Left lung (tissue), 10 donors: ENCODE measurements around the gene ARHGEF28. TPM values are rescaled to one million over a fixed set of nuclear protein-coding genes. Genes with fewer than 3 reads are reported as not detected.

Experiments used
- ATAC-seq: fragments of 200-7000 bp; cut with Tn5 transposase; one replicate; pipeline ENCODE4 v1.9.1; 2020; ENCODE audit warnings: moderate library complexity
- DNase-seq, 4 donors: peaks; one replicate each; pipeline ENCODE4 v3.0.0-alpha.2; 2013 to 2020
- H3K27ac ChIP-seq, 2 donors: fragments of 200-600 bp; sonication (generic) in 1 of 2; one replicate each; pipeline versions ENCODE4 v1.5.0 to v1.8.0; 2020 to 2021
- H3K27me3 ChIP-seq, 2 donors: fragments of 200-600 bp; sonication (generic) in 1 of 2; one replicate each; pipeline versions ENCODE4 v1.5.0 to v1.8.0; 2020 to 2021
- H3K36me3 ChIP-seq, 2 donors: fragments of 200-600 bp; sonication (generic) in 1 of 2; one replicate each; pipeline versions ENCODE4 v1.5.0 to v1.8.0; 2020 to 2021
- H3K4me1 ChIP-seq, 2 donors: fragments of 200-600 bp; one replicate each; pipeline ENCODE4 v1.8.0; 2021
- H3K4me3 ChIP-seq, 2 donors: fragments of 200-600 bp; sonication (generic) in 1 of 2; one replicate each; pipeline versions ENCODE4 v1.5.0 to v1.8.0; 2020 to 2021; ENCODE audit warnings: mild to moderate bottlenecking in 1 of 2
- H3K9me3 ChIP-seq, 2 donors: fragments of 200-600 bp; sonication (generic) in 1 of 2; one replicate each; pipeline versions ENCODE4 v1.5.0 to v1.8.0; 2020 to 2021
- intact Hi-C, 2 donors: fragments of 100-400 bp; cut with DNase I; formaldehyde crosslinking; loops; one replicate each; pipeline versions ENCODE4 v1.11.2 to v1.14.2; 2022
- polyA plus RNA-seq, 6 donors: library from polyadenylated mRNA; unstranded; fragments of 120-200 nt; gene quantifications; one replicate each; pipeline ENCODE4 v1.2.1, GENCODE V29; 2013; ENCODE audit not compliant: insufficient read length in 6 of 6
- total RNA-seq, 2 donors: library from RNA; stranded (reverse); fragmentation: NEBNext Ultra II Directional; extraction: Animal tissue kit (Norgen Biotek cat#: 25700); gene quantifications; one replicate each; pipeline ENCODE4 v1.2.1, GENCODE V29; 2021
- TF ChIP-seq, protein P1 (sequence below), 2 donors: fragments of 200-600 bp; sonication (generic) in 1 of 2; IDR thresholded peaks; one replicate each; pipeline versions ENCODE4 v1.5.0 to v1.8.0; 2021; ENCODE audit warnings: antibody characterized with exemption in 2 of 2
- donor health status: DM: no; HTN: yes; CAD: no.
- donor health status: DM: no; HTN: no; CAD: no.

The ARHGEF28 gene
- total and polyA plus RNA-seq, 8 donors: 8.4 to 16.4 (median 10.3) TPM

DNA sequence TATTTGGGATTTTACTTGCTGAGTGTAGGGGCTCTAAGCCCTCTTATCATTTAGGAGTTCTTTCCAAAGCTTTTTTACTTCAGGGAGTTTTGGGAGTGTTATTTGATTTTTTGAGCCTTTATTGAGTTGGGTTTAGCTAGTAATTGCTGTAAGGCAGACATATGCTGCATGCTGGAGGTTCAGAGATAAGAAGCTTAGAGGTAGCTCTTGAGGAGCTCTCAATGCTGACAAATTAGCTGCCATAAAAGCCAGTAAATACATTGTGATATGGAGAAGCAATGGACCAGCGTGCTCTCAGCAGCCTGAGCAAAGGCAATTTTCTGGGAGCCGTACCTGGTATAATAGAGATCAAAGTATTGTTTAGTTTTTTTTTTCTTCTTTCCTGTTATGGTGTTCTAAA, 11.6 kb downstream of the ARHGEF28 start:
- H3K4me3 ChIP-seq: no peak overlapping the region
- H3K27ac ChIP-seq: no peak overlapping the region
- intact Hi-C loops: no loop called here
- ATAC-seq (no peak), DNase-seq (no peak)
- no peaks in the 10 kb centered on the region for H3K9me3 ChIP-seq
- no peaks in the 10 kb centered on the region for H3K4me1 ChIP-seq
- TF ChIP-seq, protein P1, sequence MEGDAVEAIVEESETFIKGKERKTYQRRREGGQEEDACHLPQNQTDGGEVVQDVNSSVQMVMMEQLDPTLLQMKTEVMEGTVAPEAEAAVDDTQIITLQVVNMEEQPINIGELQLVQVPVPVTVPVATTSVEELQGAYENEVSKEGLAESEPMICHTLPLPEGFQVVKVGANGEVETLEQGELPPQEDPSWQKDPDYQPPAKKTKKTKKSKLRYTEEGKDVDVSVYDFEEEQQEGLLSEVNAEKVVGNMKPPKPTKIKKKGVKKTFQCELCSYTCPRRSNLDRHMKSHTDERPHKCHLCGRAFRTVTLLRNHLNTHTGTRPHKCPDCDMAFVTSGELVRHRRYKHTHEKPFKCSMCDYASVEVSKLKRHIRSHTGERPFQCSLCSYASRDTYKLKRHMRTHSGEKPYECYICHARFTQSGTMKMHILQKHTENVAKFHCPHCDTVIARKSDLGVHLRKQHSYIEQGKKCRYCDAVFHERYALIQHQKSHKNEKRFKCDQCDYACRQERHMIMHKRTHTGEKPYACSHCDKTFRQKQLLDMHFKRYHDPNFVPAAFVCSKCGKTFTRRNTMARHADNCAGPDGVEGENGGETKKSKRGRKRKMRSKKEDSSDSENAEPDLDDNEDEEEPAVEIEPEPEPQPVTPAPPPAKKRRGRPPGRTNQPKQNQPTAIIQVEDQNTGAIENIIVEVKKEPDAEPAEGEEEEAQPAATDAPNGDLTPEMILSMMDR (IDR thresholded peaks at IDR 0.05): no peak
- H3K27me3 ChIP-seq: no peaks in the 10 kb centered on the region
- H3K36me3 ChIP-seq: no peaks in the 10 kb centered on the region

DNA sequence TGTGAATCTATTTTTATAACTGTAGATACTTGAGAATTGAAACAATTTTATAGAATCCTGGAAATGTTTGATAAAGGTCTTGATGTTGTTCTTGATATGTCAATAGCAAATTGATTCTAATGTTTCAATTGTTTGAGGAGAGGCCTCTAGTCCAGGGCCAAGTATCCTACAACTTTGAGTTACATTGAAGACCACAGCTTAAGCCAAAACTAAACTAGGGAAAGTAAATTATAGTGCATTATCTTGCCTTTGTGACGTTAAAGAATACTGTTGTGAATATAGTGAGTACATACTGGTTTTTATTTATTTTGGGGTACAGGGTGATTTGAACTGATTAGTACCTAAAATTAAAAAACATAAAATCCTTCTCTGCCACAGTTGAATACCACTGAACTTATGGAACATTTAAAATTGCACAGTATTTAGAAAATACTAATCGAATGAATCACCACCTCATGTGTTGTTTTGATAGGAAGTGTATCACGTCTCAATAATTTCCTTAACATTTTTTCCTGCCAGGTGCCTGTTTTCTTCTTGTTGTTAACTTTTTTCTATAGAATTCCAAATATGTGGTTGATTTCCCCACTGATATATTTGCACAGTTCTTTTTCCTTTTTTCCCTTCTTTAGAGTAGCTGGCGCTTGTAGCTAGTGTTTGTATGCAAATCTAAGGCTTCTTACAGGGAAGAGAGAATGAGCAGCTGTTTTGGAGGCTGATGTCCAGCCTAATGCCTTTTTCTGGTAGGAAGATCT, 12.5 kb downstream of the ARHGEF28 start:
- no peaks in the 10 kb centered on the region for H3K36me3 ChIP-seq
- H3K4me1 ChIP-seq: no peaks in the 10 kb centered on the region
- H3K27ac ChIP-seq: no peak overlapping the region
- no peak overlapping the region for H3K4me3 ChIP-seq
- DNase-seq (no peak), ATAC-seq (no peak)
- intact Hi-C loops: no loop called here
- H3K9me3 ChIP-seq: no peaks in the 10 kb centered on the region
- H3K27me3 ChIP-seq: no peaks in the 10 kb centered on the region
- TF ChIP-seq, protein P1 (IDR thresholded peaks at IDR 0.05): no peak

DNA sequence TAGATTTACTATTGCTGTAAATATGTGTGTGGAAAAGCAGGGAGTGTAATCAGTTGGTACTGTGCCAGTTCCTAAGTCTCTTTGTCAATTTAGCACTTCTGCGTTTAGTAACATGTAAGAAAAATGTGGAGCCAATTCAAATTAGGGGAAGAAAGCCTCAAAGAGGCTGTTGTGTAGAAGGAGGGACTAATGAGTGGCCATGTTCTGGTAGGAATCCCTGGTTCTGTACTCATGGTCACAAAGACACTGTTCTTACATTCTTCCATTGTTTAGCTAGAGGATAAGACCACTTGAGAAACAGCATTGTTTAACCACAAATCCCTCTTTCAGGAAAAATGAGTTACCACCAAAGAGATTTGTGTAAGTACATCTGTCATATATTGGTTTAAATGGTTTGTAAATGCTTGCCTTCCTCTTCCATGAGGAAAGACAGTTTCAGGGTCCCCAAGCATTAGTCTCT, 14.9 kb downstream of the ARHGEF28 start:
- TF ChIP-seq, protein P1 (IDR thresholded peaks at IDR 0.05): no peak
- Histone ChIP-seq H3K27me3 (no peaks in the 10 kb centered on the region), H3K4me1 (no peaks in the 10 kb centered on the region), H3K36me3 (no peaks in the 10 kb centered on the region), H3K9me3 (no peaks in the 10 kb centered on the region), H3K27ac (no peak overlapping the region), H3K4me3 (no peak overlapping the region)
- ATAC-seq (peak; percentile 34), DNase-seq (no peak)
- intact Hi-C loops: no loop called here

DNA sequence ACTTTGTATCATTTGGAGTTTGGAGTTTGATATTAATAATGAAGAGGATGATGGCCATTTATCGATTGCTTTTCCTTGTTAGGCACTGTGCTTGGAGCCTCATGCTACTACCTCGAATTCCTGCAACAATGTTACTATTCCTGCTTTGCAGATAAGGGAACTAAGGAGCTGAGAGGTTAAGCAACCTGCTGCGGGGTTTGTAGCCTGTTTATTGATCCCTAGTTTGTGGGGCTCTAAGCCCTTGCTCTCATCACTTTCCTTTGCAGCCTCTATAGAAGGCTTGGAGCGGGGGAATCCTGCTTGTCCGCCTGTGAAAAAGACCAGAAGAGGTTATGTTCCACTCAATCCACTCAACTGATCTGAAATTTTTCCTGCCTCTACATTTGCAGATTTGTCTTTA, 15.8 kb downstream of the ARHGEF28 start:
- no peak for ATAC-seq
- Histone ChIP-seq H3K4me3 (no peak overlapping the region), H3K9me3 (no peaks in the 10 kb centered on the region), H3K27me3 (no peaks in the 10 kb centered on the region), H3K36me3 (no peaks in the 10 kb centered on the region), H3K27ac (no peak overlapping the region), H3K4me1 (no peaks in the 10 kb centered on the region)
- TF ChIP-seq, protein P1 (IDR thresholded peaks at IDR 0.05): no peak
- intact Hi-C loops: no loop called here
- no peak for DNase-seq

DNA sequence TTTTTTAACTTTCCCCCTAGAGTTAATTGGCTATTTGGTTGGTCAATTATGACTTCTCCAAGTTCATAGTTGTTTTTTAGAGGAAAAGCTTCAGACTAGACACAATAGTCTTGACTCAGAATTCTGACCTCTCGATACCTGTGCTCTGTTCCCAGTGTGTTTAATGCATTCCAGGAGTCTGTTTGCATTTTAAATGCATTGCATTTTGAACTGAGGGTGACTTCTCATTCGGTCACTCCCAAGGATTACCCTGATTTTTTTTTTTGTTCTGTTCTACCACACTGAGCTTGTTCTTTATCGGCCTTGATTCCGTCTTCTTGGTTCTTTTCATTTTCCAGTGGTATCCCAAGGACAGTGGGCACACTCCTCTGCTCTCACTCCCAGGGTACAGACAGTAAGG, 16.3 kb downstream of the ARHGEF28 start:
- no peak overlapping the region for H3K4me3 ChIP-seq
- no peaks in the 10 kb centered on the region for H3K4me1 ChIP-seq
- no peaks in the 10 kb centered on the region for H3K36me3 ChIP-seq
- DNase-seq (no peak), ATAC-seq (no peak)
- H3K27me3 ChIP-seq: no peaks in the 10 kb centered on the region
- no peak overlapping the region for H3K27ac ChIP-seq
- TF ChIP-seq, protein P1 (IDR thresholded peaks at IDR 0.05): no peak
- no peaks in the 10 kb centered on the region for H3K9me3 ChIP-seq
- intact Hi-C loops: no loop called here
